ENCODE results near the gene UTP25.

The UTP25 gene

GRCh38 chr1:209855623-209856022, 27.9 kb downstream of the UTP25 start:
- H3K9me3 ChIP-seq (ENCODE audit: control insufficient read depth, low read length), result no peaks in the 10 kb centered on the region
- H3K27me3 ChIP-seq (replicated peaks; ENCODE audit: control insufficient read depth, insufficient read depth, low read length, poor library complexity, severe bottlenecking), result no peaks in the 10 kb centered on the region
- H3K27ac ChIP-seq (ENCODE audit: insufficient read depth, low read length, poor library complexity, severe bottlenecking), result no peak overlapping the region
- no peaks in the 10 kb centered on the region for H3K4me1 ChIP-seq (ENCODE audit: control insufficient read depth, insufficient read depth, low read length, poor library complexity, severe bottlenecking)
- no peak overlapping the region for H3K4me3 ChIP-seq (ENCODE audit: insufficient read depth, low read depth, low read length, poor library complexity, severe bottlenecking)
- DNase-seq, result no peak
- peaks cover 24% of the 10 kb centered on the region for H3K36me3 ChIP-seq (ENCODE audit: control insufficient read depth, insufficient read depth, low read length)

GRCh38 chr1:209858561-209859103, 30.9 kb downstream of the UTP25 start:
- Histone ChIP-seq H3K9me3 (ENCODE audit: control insufficient read depth, low read length) (no peaks in the 10 kb centered on the region), H3K4me3 (ENCODE audit: insufficient read depth, low read depth, low read length, poor library complexity, severe bottlenecking) (no peak overlapping the region), H3K4me1 (ENCODE audit: control insufficient read depth, insufficient read depth, low read length, poor library complexity, severe bottlenecking) (no peaks in the 10 kb centered on the region), H3K36me3 (ENCODE audit: control insufficient read depth, insufficient read depth, low read length) (peaks cover 3% of the 10 kb centered on the region), H3K27me3 (replicated peaks; ENCODE audit: control insufficient read depth, insufficient read depth, low read length, poor library complexity, severe bottlenecking) (no peaks in the 10 kb centered on the region), H3K27ac (ENCODE audit: insufficient read depth, low read length, poor library complexity, severe bottlenecking) (no peak overlapping the region)
- no peak for DNase-seq

GRCh38 chr1:209860293-209860881, 32.6 kb downstream of the UTP25 start:
- no peak overlapping the region for H3K4me3 ChIP-seq (ENCODE audit: insufficient read depth, low read depth, low read length, poor library complexity, severe bottlenecking)
- no peak overlapping the region for H3K27ac ChIP-seq (ENCODE audit: insufficient read depth, low read length, poor library complexity, severe bottlenecking)
- no peaks in the 10 kb centered on the region for H3K9me3 ChIP-seq (ENCODE audit: control insufficient read depth, low read length)
- peak; percentile 15 to 45 (median 26) for DNase-seq
- no peaks in the 10 kb centered on the region for H3K27me3 ChIP-seq (replicated peaks; ENCODE audit: control insufficient read depth, insufficient read depth, low read length, poor library complexity, severe bottlenecking)
- no peaks in the 10 kb centered on the region for H3K36me3 ChIP-seq (ENCODE audit: control insufficient read depth, insufficient read depth, low read length)
- no peaks in the 10 kb centered on the region for H3K4me1 ChIP-seq (ENCODE audit: control insufficient read depth, insufficient read depth, low read length, poor library complexity, severe bottlenecking)

DNA sequence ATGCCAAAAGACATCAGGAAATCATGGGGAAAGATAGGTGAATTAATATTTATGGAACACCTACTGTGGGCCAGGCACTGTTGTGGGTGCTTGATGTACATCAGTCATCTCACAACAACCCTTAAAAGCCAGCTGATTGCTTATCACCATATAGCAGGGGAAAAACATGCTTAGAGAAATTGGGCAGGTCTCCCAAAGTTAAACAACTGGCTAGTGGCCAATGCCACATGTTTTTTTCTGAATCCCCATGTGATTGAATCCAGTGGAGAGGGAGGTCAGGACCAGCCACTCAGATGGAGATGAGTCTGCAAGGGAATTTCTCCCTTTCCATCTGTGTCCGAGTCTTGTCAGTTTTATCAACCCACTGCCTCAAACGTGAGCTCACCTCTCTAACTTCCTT, 33.5 kb downstream of the UTP25 start:
- Histone ChIP-seq H3K9me3 (ENCODE audit: control insufficient read depth, low read length) (no peaks in the 10 kb centered on the region), H3K27me3 (replicated peaks; ENCODE audit: control insufficient read depth, insufficient read depth, low read length, poor library complexity, severe bottlenecking) (no peaks in the 10 kb centered on the region), H3K27ac (ENCODE audit: insufficient read depth, low read length, poor library complexity, severe bottlenecking) (no peak overlapping the region), H3K36me3 (ENCODE audit: control insufficient read depth, insufficient read depth, low read length) (no peaks in the 10 kb centered on the region), H3K4me3 (ENCODE audit: insufficient read depth, low read depth, low read length, poor library complexity, severe bottlenecking) (no peak overlapping the region), H3K4me1 (ENCODE audit: control insufficient read depth, insufficient read depth, low read length, poor library complexity, severe bottlenecking) (no peaks in the 10 kb centered on the region)
- no peak for DNase-seq

- no peaks in the 10 kb centered on the region for H3K9me3 ChIP-seq (ENCODE audit: control insufficient read depth, low read length)
- H3K4me3 ChIP-seq (ENCODE audit: insufficient read depth, low read depth, low read length, poor library complexity, severe bottlenecking), result no peak overlapping the region
- no peak for DNase-seq
Measured at GRCh38 chr1:209862391-209863356, 34.9 kb downstream of the UTP25 start.

DNA sequence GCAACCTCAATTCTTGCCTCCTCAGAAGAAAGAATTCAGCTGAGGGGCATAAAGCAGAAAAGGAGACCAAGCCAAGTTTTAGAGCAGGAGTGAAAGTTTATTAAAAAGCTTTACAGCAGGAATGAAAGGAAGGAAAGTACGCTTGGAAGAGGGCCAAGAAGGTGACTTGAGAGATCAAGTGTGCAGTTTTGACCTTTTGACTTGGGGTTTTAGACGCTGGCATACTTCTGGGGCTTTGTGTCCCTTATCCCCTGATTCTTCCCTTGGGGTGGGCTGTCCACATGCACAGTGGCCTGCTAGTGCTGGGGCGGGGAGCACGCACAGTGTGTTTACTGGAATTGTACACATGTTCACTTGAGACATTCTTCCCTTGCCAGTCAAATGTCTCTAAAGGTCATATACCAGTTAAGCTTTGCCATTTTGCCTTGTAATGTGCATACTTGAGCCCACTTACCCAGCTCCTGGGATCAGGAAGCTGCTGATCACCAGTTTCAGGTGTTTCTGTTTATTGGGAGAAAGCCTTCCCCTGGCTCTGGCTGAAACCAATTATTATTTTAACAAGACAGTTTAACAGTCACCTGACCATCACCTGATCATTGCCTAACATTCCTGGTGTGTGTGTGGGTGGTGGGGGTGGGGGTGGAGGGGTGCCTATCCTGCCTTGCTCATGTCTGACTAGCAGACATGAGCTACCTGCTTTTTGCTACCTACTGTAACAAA, 36.2 kb downstream of the UTP25 start:
- H3K27me3 ChIP-seq (replicated peaks; ENCODE audit: control insufficient read depth, insufficient read depth, low read length, poor library complexity, severe bottlenecking), result no peaks in the 10 kb centered on the region
- H3K27ac ChIP-seq (ENCODE audit: insufficient read depth, low read length, poor library complexity, severe bottlenecking), result no peak overlapping the region
- no peak for DNase-seq

More at GRCh38 chr1:209862391-209863356, 34.9 kb downstream of the UTP25 start:
- H3K4me1 ChIP-seq (ENCODE audit: control insufficient read depth, insufficient read depth, low read length, poor library complexity, severe bottlenecking), result no peaks in the 10 kb centered on the region
- no peaks in the 10 kb centered on the region for H3K36me3 ChIP-seq (ENCODE audit: control insufficient read depth, insufficient read depth, low read length)
- H3K27ac ChIP-seq (ENCODE audit: insufficient read depth, low read length, poor library complexity, severe bottlenecking), result no peak overlapping the region
- no peaks in the 10 kb centered on the region for H3K27me3 ChIP-seq (replicated peaks; ENCODE audit: control insufficient read depth, insufficient read depth, low read length, poor library complexity, severe bottlenecking)

GRCh38 chr1:209866201-209866600, 38.4 kb downstream of the UTP25 start:
- Histone ChIP-seq H3K36me3 (ENCODE audit: control insufficient read depth, insufficient read depth, low read length) (no peaks in the 10 kb centered on the region), H3K4me3 (ENCODE audit: insufficient read depth, low read depth, low read length, poor library complexity, severe bottlenecking) (no peak overlapping the region), H3K27ac (ENCODE audit: insufficient read depth, low read length, poor library complexity, severe bottlenecking) (no peak overlapping the region), H3K9me3 (ENCODE audit: control insufficient read depth, low read length) (no peaks in the 10 kb centered on the region), H3K27me3 (replicated peaks; ENCODE audit: control insufficient read depth, insufficient read depth, low read length, poor library complexity, severe bottlenecking) (no peaks in the 10 kb centered on the region), H3K4me1 (ENCODE audit: control insufficient read depth, insufficient read depth, low read length, poor library complexity, severe bottlenecking) (no peaks in the 10 kb centered on the region)
- no peak for DNase-seq

More for the DNA sequence above, 36.2 kb downstream of the UTP25 start:
- Histone ChIP-seq H3K9me3 (ENCODE audit: control insufficient read depth, low read length) (no peaks in the 10 kb centered on the region), H3K36me3 (ENCODE audit: control insufficient read depth, insufficient read depth, low read length) (no peaks in the 10 kb centered on the region), H3K4me1 (ENCODE audit: control insufficient read depth, insufficient read depth, low read length, poor library complexity, severe bottlenecking) (no peaks in the 10 kb centered on the region), H3K4me3 (ENCODE audit: insufficient read depth, low read depth, low read length, poor library complexity, severe bottlenecking) (no peak overlapping the region)

- DNase-seq, result no peak
- H3K27me3 ChIP-seq (replicated peaks; ENCODE audit: control insufficient read depth, insufficient read depth, low read length, poor library complexity, severe bottlenecking), result no peaks in the 10 kb centered on the region
- H3K36me3 ChIP-seq (ENCODE audit: control insufficient read depth, insufficient read depth, low read length), result no peaks in the 10 kb centered on the region
- H3K27ac ChIP-seq (ENCODE audit: insufficient read depth, low read length, poor library complexity, severe bottlenecking), result no peak overlapping the region
- H3K4me3 ChIP-seq (ENCODE audit: insufficient read depth, low read depth, low read length, poor library complexity, severe bottlenecking), result no peak overlapping the region
- H3K9me3 ChIP-seq (ENCODE audit: control insufficient read depth, low read length), result no peaks in the 10 kb centered on the region
- no peaks in the 10 kb centered on the region for H3K4me1 ChIP-seq (ENCODE audit: control insufficient read depth, insufficient read depth, low read length, poor library complexity, severe bottlenecking)
Measured at GRCh38 chr1:209869291-209870149, 41.7 kb downstream of the UTP25 start.

- Histone ChIP-seq H3K27ac (ENCODE audit: insufficient read depth, low read length, poor library complexity, severe bottlenecking) (no peak overlapping the region), H3K4me3 (ENCODE audit: insufficient read depth, low read depth, low read length, poor library complexity, severe bottlenecking) (no peak overlapping the region), H3K9me3 (ENCODE audit: control insufficient read depth, low read length) (no peaks in the 10 kb centered on the region), H3K36me3 (ENCODE audit: control insufficient read depth, insufficient read depth, low read length) (no peaks in the 10 kb centered on the region), H3K4me1 (ENCODE audit: control insufficient read depth, insufficient read depth, low read length, poor library complexity, severe bottlenecking) (no peaks in the 10 kb centered on the region), H3K27me3 (replicated peaks; ENCODE audit: control insufficient read depth, insufficient read depth, low read length, poor library complexity, severe bottlenecking) (no peaks in the 10 kb centered on the region)
- no peak for DNase-seq
Measured at GRCh38 chr1:209870151-209870831, 42.5 kb downstream of the UTP25 start.

Data from effector memory CD4-positive, alpha-beta T cell (primary cell).